ENCODE measurements around the gene GALNT6.

DNA sequence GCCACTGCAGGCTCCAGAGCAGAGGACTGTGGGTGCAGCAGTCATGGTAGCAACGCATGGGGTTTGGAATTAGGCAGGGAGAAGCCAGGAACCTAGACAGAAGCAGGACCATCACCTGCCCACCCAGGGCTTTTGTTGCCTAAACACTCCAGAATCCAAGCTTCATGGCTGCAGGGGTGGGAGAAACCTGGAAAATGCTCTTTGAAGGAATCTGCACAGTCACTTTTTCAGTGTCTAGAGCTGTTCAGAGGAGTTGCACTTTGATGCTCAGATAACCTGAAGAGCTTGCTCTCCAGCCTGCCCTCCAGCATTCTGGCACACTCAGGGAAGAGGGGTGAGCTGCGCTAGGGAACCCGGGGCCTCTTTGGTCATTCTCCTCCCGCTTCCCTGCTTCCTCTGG lies 43.1 kb downstream of the GALNT6 start:
- TF ChIP-seq, protein P1, sequence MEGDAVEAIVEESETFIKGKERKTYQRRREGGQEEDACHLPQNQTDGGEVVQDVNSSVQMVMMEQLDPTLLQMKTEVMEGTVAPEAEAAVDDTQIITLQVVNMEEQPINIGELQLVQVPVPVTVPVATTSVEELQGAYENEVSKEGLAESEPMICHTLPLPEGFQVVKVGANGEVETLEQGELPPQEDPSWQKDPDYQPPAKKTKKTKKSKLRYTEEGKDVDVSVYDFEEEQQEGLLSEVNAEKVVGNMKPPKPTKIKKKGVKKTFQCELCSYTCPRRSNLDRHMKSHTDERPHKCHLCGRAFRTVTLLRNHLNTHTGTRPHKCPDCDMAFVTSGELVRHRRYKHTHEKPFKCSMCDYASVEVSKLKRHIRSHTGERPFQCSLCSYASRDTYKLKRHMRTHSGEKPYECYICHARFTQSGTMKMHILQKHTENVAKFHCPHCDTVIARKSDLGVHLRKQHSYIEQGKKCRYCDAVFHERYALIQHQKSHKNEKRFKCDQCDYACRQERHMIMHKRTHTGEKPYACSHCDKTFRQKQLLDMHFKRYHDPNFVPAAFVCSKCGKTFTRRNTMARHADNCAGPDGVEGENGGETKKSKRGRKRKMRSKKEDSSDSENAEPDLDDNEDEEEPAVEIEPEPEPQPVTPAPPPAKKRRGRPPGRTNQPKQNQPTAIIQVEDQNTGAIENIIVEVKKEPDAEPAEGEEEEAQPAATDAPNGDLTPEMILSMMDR (IDR thresholded peaks at IDR 0.05; ENCODE audit: low read length) = no peak
- TF ChIP-seq EZH2 (IDR thresholded peaks at IDR 0.05; ENCODE audit: borderline replicate concordance, low read length) = no peak

Measured in OCI-LY1 (cell line).